SW480 (cell line): ENCODE measurements around the gene MTARC1.

Source experiments
- DNase-seq: peaks from one replicate; pipeline ENCODE4 v3.0.0-alpha.2; 2016; ENCODE audit warnings: low spot score

Gene MTARC1

GRCh38 chr1:220806408-220806807, 19.7 kb downstream of the MTARC1 start:
- DNase-seq = no peak

- DNase-seq = no peak
Observed at GRCh38 chr1:220807726-220808125, 21.0 kb downstream of the MTARC1 start.

- DNase-seq = no peak
Observed at GRCh38 chr1:220808345-220809186, 21.9 kb downstream of the MTARC1 start.

GRCh38 chr1:220809187-220809550, 22.5 kb downstream of the MTARC1 start:
- no peak for DNase-seq

GRCh38 chr1:220809704-220810103, 23.0 kb downstream of the MTARC1 start:
- DNase-seq = no peak

- peak; percentile 23 for DNase-seq
Observed at GRCh38 chr1:220810179-220810653, 23.5 kb downstream of the MTARC1 start.

GRCh38 chr1:220810963-220811362, 24.2 kb downstream of the MTARC1 start:
- DNase-seq = no peak

GRCh38 chr1:220811695-220812094, 25.0 kb downstream of the MTARC1 start:
- DNase-seq = no peak

- DNase-seq = no peak
Observed at GRCh38 chr1:220812308-220812707, 25.6 kb downstream of the MTARC1 start.

GRCh38 chr1:220813013-220813412, 26.3 kb downstream of the MTARC1 start:
- no peak for DNase-seq

- no peak for DNase-seq
Observed at GRCh38 chr1:220815409-220815808, 28.7 kb downstream of the MTARC1 start.

- no peak for DNase-seq
Observed at GRCh38 chr1:220817907-220818306, 31.2 kb downstream of the MTARC1 start.

- no peak for DNase-seq
Observed at GRCh38 chr1:220818421-220819173, 31.9 kb downstream of the MTARC1 start.

GRCh38 chr1:220819467-220820026, 32.8 kb downstream of the MTARC1 start:
- no peak for DNase-seq

GRCh38 chr1:220824031-220824989, 37.6 kb downstream of the MTARC1 start:
- DNase-seq = no peak

GRCh38 chr1:220825819-220826551, 39.3 kb downstream of the MTARC1 start:
- no peak for DNase-seq

- DNase-seq = no peak
Observed at GRCh38 chr1:220826729-220827128, 40.0 kb downstream of the MTARC1 start.

GRCh38 chr1:220827445-220828178, 40.9 kb downstream of the MTARC1 start:
- DNase-seq = no peak

- DNase-seq = no peak
Observed at GRCh38 chr1:220828179-220828490, 41.4 kb downstream of the MTARC1 start.

- no peak for DNase-seq
Observed at GRCh38 chr1:220828950-220829586, 42.4 kb downstream of the MTARC1 start.
